ENCODE measurements around the gene MAP7. TPM values are rescaled to one million over a fixed set of nuclear protein-coding genes. Genes with fewer than 3 reads are reported as not detected.

MAP7 gene
- total RNA-seq, 2 donors from 2014 or later = 5.1 to 6.9 TPM

GRCh38 chr6:136510782-136511181 lies 39.4 kb downstream of the MAP7 start:
- TF ChIP-seq CTCF (IDR thresholded peaks at IDR 0.05) = no peak
- no peaks in the 10 kb centered on the region for H3K9me3 ChIP-seq
- no peak overlapping the region for H3K27ac ChIP-seq
- no peak overlapping the region for H3K4me3 ChIP-seq
- no peaks in the 10 kb centered on the region for H3K36me3 ChIP-seq
- no peaks in the 10 kb centered on the region for H3K27me3 ChIP-seq (replicated peaks; ENCODE audit: insufficient read depth)
- H3K4me1 ChIP-seq (ENCODE audit: control insufficient read depth in 1 of 2, low read depth in 2 of 2) = no peaks in the 10 kb centered on the region
- ATAC-seq (ENCODE audit: insufficient number of reproducible peaks, low FRiP score, low read depth) (no peak), DNase-seq (ENCODE audit: low spot score) (no peak)

DNA sequence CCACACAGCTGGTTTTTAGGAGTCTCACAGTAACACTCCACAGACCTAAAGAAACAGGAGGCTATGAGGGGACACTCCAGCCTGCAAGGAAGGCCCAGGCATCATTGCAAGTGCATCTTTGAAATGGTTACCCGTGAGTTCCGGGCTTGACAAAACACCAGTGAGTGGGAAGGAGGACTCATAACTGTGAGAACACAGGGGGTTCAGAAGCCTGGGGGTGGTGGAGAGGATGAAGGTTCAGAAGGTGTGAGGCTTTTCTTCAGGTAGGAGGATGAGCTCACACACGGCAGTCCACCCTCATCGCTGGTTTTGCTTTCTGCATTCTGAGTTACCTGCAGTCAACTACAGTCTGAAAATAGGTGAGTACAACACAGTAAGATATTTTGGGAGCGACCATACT lies 39.9 kb downstream of the MAP7 start:
- DNase-seq (ENCODE audit: low spot score) (no peak), ATAC-seq (ENCODE audit: insufficient number of reproducible peaks, low FRiP score, low read depth) (no peak)
- TF ChIP-seq CTCF (IDR thresholded peaks at IDR 0.05) = no peak

DNA sequence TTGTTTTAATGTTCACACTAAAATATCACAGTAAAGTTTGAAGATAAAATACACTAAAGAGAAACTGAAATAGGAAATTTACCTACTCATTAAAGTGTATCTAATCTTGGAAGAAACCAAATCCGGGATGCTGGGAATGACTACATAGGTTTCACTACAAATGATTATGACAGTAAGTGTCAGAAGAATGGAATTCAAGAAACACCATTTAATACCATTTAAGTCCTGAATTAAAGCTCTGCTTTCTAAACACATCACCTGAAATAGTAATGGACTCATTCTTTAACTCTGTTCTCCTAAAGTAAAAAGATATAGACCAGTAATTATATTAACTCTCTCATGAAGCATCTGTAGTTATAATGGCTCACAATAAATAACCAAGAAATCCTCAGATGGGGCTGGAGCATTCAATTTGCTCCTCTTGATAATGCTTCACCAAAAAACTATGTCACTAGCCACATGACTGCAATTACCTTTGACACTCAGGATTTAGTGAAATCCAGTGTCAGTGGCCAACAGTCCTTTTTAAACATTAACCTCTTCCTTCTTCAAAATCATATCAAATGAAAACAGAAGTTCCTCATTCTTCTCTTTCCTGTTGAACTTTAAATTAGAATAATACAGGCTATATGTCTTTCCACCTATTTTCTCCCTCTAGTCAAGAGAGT lies 41.4 kb downstream of the MAP7 start:
- no peak for TF ChIP-seq CTCF (IDR thresholded peaks at IDR 0.05)
- no peaks in the 10 kb centered on the region for H3K27me3 ChIP-seq (replicated peaks; ENCODE audit: insufficient read depth)
- ATAC-seq (ENCODE audit: insufficient number of reproducible peaks, low FRiP score, low read depth) (no peak), DNase-seq (ENCODE audit: low spot score) (no peak)
- H3K4me1 ChIP-seq (ENCODE audit: control insufficient read depth in 1 of 2, low read depth in 2 of 2) = no peaks in the 10 kb centered on the region
- H3K9me3 ChIP-seq = no peaks in the 10 kb centered on the region
- H3K27ac ChIP-seq = no peak overlapping the region
- no peak overlapping the region for H3K4me3 ChIP-seq
- H3K36me3 ChIP-seq = no peaks in the 10 kb centered on the region

More for the DNA sequence above, 39.9 kb downstream of the MAP7 start:
- Histone ChIP-seq H3K4me3 (no peak overlapping the region), H3K27me3 (replicated peaks; ENCODE audit: insufficient read depth) (no peaks in the 10 kb centered on the region), H3K27ac (no peak overlapping the region), H3K36me3 (no peaks in the 10 kb centered on the region), H3K9me3 (no peaks in the 10 kb centered on the region), H3K4me1 (ENCODE audit: control insufficient read depth in 1 of 2, low read depth in 2 of 2) (no peaks in the 10 kb centered on the region)

GRCh38 chr6:136506124-136506799 lies 44.0 kb downstream of the MAP7 start:
- no peak for ATAC-seq (ENCODE audit: insufficient number of reproducible peaks, low FRiP score, low read depth)
- Histone ChIP-seq H3K4me3 (no peak overlapping the region), H3K9me3 (no peaks in the 10 kb centered on the region), H3K27me3 (replicated peaks; ENCODE audit: insufficient read depth) (no peaks in the 10 kb centered on the region), H3K27ac (no peak overlapping the region), H3K4me1 (ENCODE audit: control insufficient read depth in 1 of 2, low read depth in 2 of 2) (no peaks in the 10 kb centered on the region), H3K36me3 (no peaks in the 10 kb centered on the region)
- TF ChIP-seq CTCF (IDR thresholded peaks at IDR 0.05) = no peak
- DNase-seq (ENCODE audit: low spot score) = no peak

GRCh38 chr6:136503303-136504029 lies 46.8 kb downstream of the MAP7 start:
- no peaks in the 10 kb centered on the region for H3K4me1 ChIP-seq (ENCODE audit: control insufficient read depth in 1 of 2, low read depth in 2 of 2)
- H3K4me3 ChIP-seq = no peak overlapping the region
- ATAC-seq (ENCODE audit: insufficient number of reproducible peaks, low FRiP score, low read depth) (no peak), DNase-seq (ENCODE audit: low spot score) (no peak)
- no peak for TF ChIP-seq CTCF (IDR thresholded peaks at IDR 0.05)
- H3K27ac ChIP-seq = no peak overlapping the region
- H3K9me3 ChIP-seq = no peaks in the 10 kb centered on the region
- no peaks in the 10 kb centered on the region for H3K36me3 ChIP-seq
- H3K27me3 ChIP-seq (replicated peaks; ENCODE audit: insufficient read depth) = no peaks in the 10 kb centered on the region

Measured in thoracic aorta (tissue), 2 donors.